GM12865 (cell line): Measurements from ENCODE around the gene ESYT2.
A peak's percentile ranks its signal among the peaks of the same experiment; 100 is the strongest.
"Not testable (repeated sequence)": the region's sequence is repeated elsewhere in the genome, so short reads cannot be mapped to it uniquely, and the experiment has no call there.

ENCODE experiments used
- DNase-seq: peaks from one replicate; pipeline ENCODE4 v3.0.0; 2010; ENCODE audit warnings: low read depth
- H3K4me3 ChIP-seq: 2 replicates; pipeline ENCODE4 v1.5.1; 2011; ENCODE audit warnings: mild to moderate bottlenecking, low read depth, low read length, control low read depth
- CTCF ChIP-seq: IDR thresholded peaks from 2 replicates; pipeline ENCODE4 v1.5.1; 2011; ENCODE audit warnings: low read length, control low read depth, low read depth, inconsistent platforms; ENCODE audit not compliant: insufficient read depth; ENCODE audit errors: missing control alignments

The ESYT2 gene

GRCh38 chr7:158702944-158703343, 126.4 kb downstream of the ESYT2 start:
- peak overlapping the region; percentile 98 for H3K4me3 ChIP-seq
- TF ChIP-seq CTCF, result no peak
- no peak for DNase-seq

- no peak for DNase-seq
- no peak for TF ChIP-seq CTCF
- no peak overlapping the region for H3K4me3 ChIP-seq
These were observed 127.1 kb downstream of the ESYT2 start for GRCh38 chr7:158702196-158702595.

GRCh38 chr7:158700008-158700407, 129.3 kb downstream of the ESYT2 start:
- H3K4me3 ChIP-seq, result no peak overlapping the region
- no peak for TF ChIP-seq CTCF
- no peak for DNase-seq

- no peak for TF ChIP-seq CTCF
- DNase-seq, result no peak
- H3K4me3 ChIP-seq, result no peak overlapping the region
These were observed 130.0 kb downstream of the ESYT2 start for GRCh38 chr7:158699341-158699740.

- TF ChIP-seq CTCF, result no peak
- H3K4me3 ChIP-seq, result no peak overlapping the region
- no peak for DNase-seq
These were observed 130.6 kb downstream of the ESYT2 start for GRCh38 chr7:158698657-158699195.

GRCh38 chr7:158697597-158697996, 131.7 kb downstream of the ESYT2 start:
- DNase-seq, H3K4me3 ChIP-seq: not testable (repeated sequence)

GRCh38 chr7:158695726-158696452, 133.4 kb downstream of the ESYT2 start:
- peak; percentile 38 for DNase-seq
- no peak overlapping the region for H3K4me3 ChIP-seq
- peak; percentile 42 for TF ChIP-seq CTCF
